H1 (cell line): ENCODE data around the gene MARK3. TPM values are rescaled to one million over a fixed set of nuclear protein-coding genes. Genes with fewer than 3 reads are reported as not detected.

ENCODE experiments used
- CTCF ChIA-PET: fragments of 300-600 bp; sonication (Branson Sonifier 250); formaldehyde crosslinking; loops from one replicate; lab custom pipeline; 2021; ENCODE audit not compliant: partially characterized antibody; lab: Charles Lee
- POLR2A ChIA-PET: fragments of 300-600 bp; sonication (Branson Sonifier 250); formaldehyde crosslinking; loops from one replicate; lab custom pipeline; 2021; ENCODE audit warnings: inconsistent platforms; ENCODE audit not compliant: partially characterized antibody; lab: Charles Lee
- DNase-seq, 2 experiments: peaks; one replicate each; pipeline versions ENCODE4 v3.0.0 to v3.0.0-alpha.2; 2010 to 2022; ENCODE audit warnings: low spot score in 2 of 2, low read depth in 1 of 2, mixed read lengths in 1 of 2
- FAIRE-seq: peaks from 2 replicates; lab custom pipeline; 2011; peaks lifted over from hg19 to GRCh38; lab: Jason Lieb, UNC
- H2AFZ ChIP-seq: 2 replicates; pipeline ENCODE4 v1.8.1; 2012; ENCODE audit warnings: low read length, inconsistent platforms
- H2AK5ac ChIP-seq: 2 replicates; pipeline ENCODE4 v1.6.1; 2013; ENCODE audit warnings: low read depth, low read length
- H2BK120ac ChIP-seq: replicated peaks from 2 replicates; pipeline ENCODE3; 2013; ENCODE audit warnings: low read depth, low read length, inconsistent platforms
- H2BK12ac ChIP-seq: 2 replicates; pipeline ENCODE4 v1.6.1; 2013; ENCODE audit warnings: low read depth, low read length
- H2BK15ac ChIP-seq: 2 replicates; pipeline ENCODE4 v1.6.1; 2013; ENCODE audit warnings: low read length
- H2BK20ac ChIP-seq: 2 replicates; pipeline ENCODE4 v1.6.1; 2013; ENCODE audit warnings: low read length
- H2BK5ac ChIP-seq: 2 replicates; pipeline ENCODE4 v1.6.1; 2013; ENCODE audit warnings: low read depth, low read length
- H3K14ac ChIP-seq: 2 replicates; pipeline ENCODE4 v1.6.1; 2013; ENCODE audit warnings: inconsistent platforms; ENCODE audit not compliant: insufficient read length
- H3K18ac ChIP-seq: 2 replicates; pipeline ENCODE4 v1.6.1; 2013; ENCODE audit warnings: low read length; ENCODE audit errors: extremely low read depth
- H3K23ac ChIP-seq: 2 replicates; pipeline ENCODE4 v1.6.1; 2013; ENCODE audit warnings: inconsistent platforms; ENCODE audit not compliant: insufficient read length
- H3K23me2 ChIP-seq: 2 replicates; pipeline ENCODE4 v1.6.1; 2013; ENCODE audit warnings: low read depth, low read length
- H3K27ac ChIP-seq: 2 replicates; pipeline ENCODE4 v1.6.1; 2011; ENCODE audit warnings: low read depth, low read length, inconsistent platforms
- H3K27me3 ChIP-seq, 4 experiments: replicated peaks in 1 of 4; 1 replicate in 1 of 4; 2 replicates in 3 of 4; pipeline versions ENCODE4 v1.6.1 to v1.8.1; 2011 to 2013; ENCODE audit warnings: low read length in 3 of 4, mild to moderate bottlenecking in 3 of 4, inconsistent platforms in 2 of 4, mixed read lengths in 2 of 4, moderate library complexity in 1 of 4; ENCODE audit not compliant: control insufficient read depth in 3 of 4, insufficient read depth in 3 of 4; ENCODE audit errors: extremely low read depth in 1 of 4
- H3K36me3 ChIP-seq, 4 experiments: 2 replicates each; pipeline versions ENCODE4 v1.6.1 to v1.8.1; 2011 to 2013; ENCODE audit warnings: mild to moderate bottlenecking in 4 of 4, low read length in 3 of 4, moderate library complexity in 2 of 4, control low read depth in 1 of 4, inconsistent platforms in 1 of 4; ENCODE audit not compliant: insufficient read depth in 4 of 4, control insufficient read depth in 2 of 4
- H3K4ac ChIP-seq: replicated peaks from 2 replicates; pipeline ENCODE3; 2013; ENCODE audit warnings: low read length, low read depth, mixed read lengths, inconsistent platforms; ENCODE audit not compliant: insufficient read length
- H3K4me1 ChIP-seq, 4 experiments: replicated peaks in 1 of 4; 1 replicate in 1 of 4; 2 replicates in 3 of 4; pipeline versions ENCODE4 v1.6.1 to v1.8.1; 2011 to 2013; ENCODE audit warnings: low read length in 3 of 4, inconsistent platforms in 2 of 4, mixed read lengths in 1 of 4; ENCODE audit not compliant: insufficient read depth in 4 of 4, control insufficient read depth in 3 of 4
- H3K4me2 ChIP-seq, 2 experiments: 2 replicates each; pipeline versions ENCODE4 v1.6.1 to v1.8.1; 2011 to 2013; ENCODE audit warnings: low read depth in 2 of 2, low read length in 2 of 2, control low read depth in 1 of 2, inconsistent platforms in 1 of 2, mild to moderate bottlenecking in 1 of 2; ENCODE audit not compliant: insufficient read depth in 1 of 2
- H3K4me3 ChIP-seq, 4 experiments: fragments of 200-600, 300-600 bp in 1 of 4; sonication (generic), shearing (Covaris generic), sonication (Bioruptor Twin) in 1 of 4; 2 replicates each; pipeline versions ENCODE4 v1.5.1 to v1.8.1; 2011 to 2016; ENCODE audit warnings: low read length in 4 of 4, low read depth in 3 of 4, control low read depth in 2 of 4, inconsistent platforms in 2 of 4, mild to moderate bottlenecking in 2 of 4, mixed read lengths in 1 of 4, moderate library complexity in 1 of 4; ENCODE audit not compliant: insufficient read depth in 2 of 4; ENCODE audit errors: extremely low read depth in 1 of 4
- H3K56ac ChIP-seq: replicated peaks from 2 replicates; pipeline ENCODE3; 2013; ENCODE audit warnings: low read depth, mild to moderate bottlenecking, mixed read lengths, low read length, inconsistent platforms; ENCODE audit not compliant: insufficient read length
- H3K79me1 ChIP-seq: 2 replicates; pipeline ENCODE4 v1.6.1; 2013; ENCODE audit warnings: low read depth, low read length, control low read depth
- H3K79me2 ChIP-seq, 2 experiments: 2 replicates each; pipeline versions ENCODE4 v1.6.1 to v1.8.1; 2012 to 2013; ENCODE audit warnings: low read length in 2 of 2, mild to moderate bottlenecking in 2 of 2, inconsistent platforms in 1 of 2; ENCODE audit not compliant: insufficient read depth in 2 of 2, control insufficient read depth in 1 of 2
- H3K9ac ChIP-seq, 4 experiments: replicated peaks in 1 of 4; 1 replicate in 1 of 4; 2 replicates in 3 of 4; pipeline versions ENCODE4 v1.6.1 to v1.8.1; 2011 to 2013; ENCODE audit warnings: low read depth in 3 of 4, low read length in 3 of 4, control low read depth in 2 of 4, mild to moderate bottlenecking in 2 of 4, moderate library complexity in 2 of 4, inconsistent platforms in 1 of 4; ENCODE audit errors: extremely low read depth in 1 of 4
- H3K9me3 ChIP-seq, 2 experiments: 2 replicates each; pipeline versions ENCODE4 v1.6.1 to v1.8.1; 2012 to 2013; ENCODE audit warnings: mild to moderate bottlenecking in 2 of 2, moderate library complexity in 2 of 2, control low read depth in 1 of 2, inconsistent platforms in 1 of 2, low read depth in 1 of 2, low read length in 1 of 2, mixed read lengths in 1 of 2; ENCODE audit not compliant: insufficient read depth in 2 of 2
- H4K20me1 ChIP-seq, 2 experiments: replicated peaks in 1 of 2; 2 replicates each; pipeline versions ENCODE3 to v1.8.1; 2011 to 2013; ENCODE audit warnings: inconsistent platforms in 2 of 2, low read length in 2 of 2, mild to moderate bottlenecking in 1 of 2; ENCODE audit not compliant: insufficient read depth in 2 of 2, control insufficient read depth in 1 of 2
- H4K5ac ChIP-seq: 2 replicates; pipeline ENCODE4 v1.6.1; 2013; ENCODE audit warnings: low read length, low read depth, mixed read lengths, inconsistent platforms; ENCODE audit not compliant: insufficient read length
- H4K8ac ChIP-seq: 2 replicates; pipeline ENCODE4 v1.8.0; 2013; ENCODE audit warnings: mild to moderate bottlenecking, moderate library complexity, low read length, inconsistent platforms; ENCODE audit not compliant: insufficient read depth; ENCODE audit errors: extremely low read depth
- H4K91ac ChIP-seq: replicated peaks from 2 replicates; pipeline ENCODE3; 2013; ENCODE audit warnings: low read length, mixed read lengths, inconsistent platforms; ENCODE audit not compliant: insufficient read length
- CHD2 ChIP-seq: IDR thresholded peaks from 2 replicates; pipeline ENCODE4 v1.6.1; 2012; ENCODE audit warnings: low read length, improper control_type of control experiment
- HDAC6 ChIP-seq: IDR thresholded peaks from one replicate; pipeline ENCODE4 v1.7.1; 2012; ENCODE audit warnings: low read depth, mild to moderate bottlenecking, inconsistent platforms, low read length, moderate library complexity
- KDM5A ChIP-seq: fragments of 200-600 bp; IDR thresholded peaks from 2 replicates; pipeline ENCODE4 v1.7.1; 2012; ENCODE audit warnings: mild to moderate bottlenecking, low read length, inconsistent platforms, mixed read lengths
- POLR2AphosphoS5 ChIP-seq: IDR thresholded peaks from 2 replicates; pipeline ENCODE4 v1.6.1; 2011; ENCODE audit warnings: low read depth, low read length
- SP4 ChIP-seq: IDR thresholded peaks from 2 replicates; pipeline ENCODE4 v1.6.1; 2012; ENCODE audit warnings: low read length, inconsistent platforms
- WGBS, 2 experiments: shearing (Covaris generic) in 1 of 2; methylation state at CpG; one replicate each; pipeline versions ENCODE4 v1.1.6 to v1.1.7; 2013 to 2015; ENCODE audit warnings: low lambda C conversion rate in 2 of 2, mixed read lengths in 2 of 2, inconsistent platforms in 1 of 2, low coverage in 1 of 2, missing lambda C conversion rate in 1 of 2; ENCODE audit not compliant: insufficient replicate concordance in 2 of 2, insufficient coverage in 1 of 2, insufficient read length in 1 of 2; ENCODE audit errors: extremely low coverage in 1 of 2, missing lambda C conversion rate in 1 of 2; 5-methylcytosine and 5-hydroxymethylcytosine counted together
- polyA plus RNA-seq, 7 experiments: library from polyadenylated mRNA; depleted of rRNA in 3 of 7; stranded (reverse) in 5 of 7; unstranded in 2 of 7; fragments of >200 nt in 5 of 7; fragments of 200-250 nt in 2 of 7; gene quantifications; 1 replicate in 5 of 7; 2 replicates in 1 of 7; 4 replicates in 1 of 7; pipeline versions ENCODE4 v1.2.1 to v1.2.3, GENCODE V29; 2011 to 2013; ENCODE audit warnings: missing spikeins in 2 of 7, mixed read lengths in 2 of 7
- total RNA-seq: library from RNA; stranded (reverse); fragmentation: NEBNext Ultra II Directional; extraction: Animal tissue kit (Norgen Biotek cat#: 25700); gene quantifications from 2 replicates; pipeline ENCODE4 v1.2.1, GENCODE V29; 2021
- TF ChIP-seq, protein P1 (sequence below): IDR thresholded peaks from 2 replicates; pipeline ENCODE4 v1.6.1; 2012; ENCODE audit warnings: inconsistent platforms

The MARK3 gene
- total and polyA plus RNA-seq, 2 of the 8 experiments (the other 6 are each of a cell fraction or from before 2014, with no cell fraction given): 39.4 to 76.9 TPM

DNA sequence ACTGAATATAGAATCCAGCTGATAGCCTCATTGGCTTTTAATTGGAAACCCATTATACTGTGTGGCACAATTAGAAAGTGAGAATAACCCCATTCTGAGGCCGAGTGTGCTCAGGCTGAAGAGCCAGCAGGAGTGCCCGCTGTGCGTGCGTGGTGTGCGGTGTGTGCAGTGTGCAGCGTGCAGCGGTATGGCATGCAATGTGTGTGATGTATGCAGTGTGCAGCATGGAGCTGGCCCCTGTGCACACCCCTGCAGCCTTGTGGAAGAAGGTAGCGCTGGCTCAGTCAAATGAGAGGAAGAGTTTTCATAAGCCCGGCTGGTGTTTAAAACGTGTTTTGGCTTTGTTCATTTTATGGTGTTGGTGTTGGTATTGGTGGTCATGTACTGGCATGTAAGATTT lies 114.5 kb downstream of the MARK3 start:
- FAIRE-seq (no peak), DNase-seq (no peak)
- H2BK20ac ChIP-seq: no peak overlapping the region
- no peak overlapping the region for H3K18ac ChIP-seq
- no peak overlapping the region for H3K9ac ChIP-seq
- ChIA-PET CTCF (interaction anchor here (0.6 to 31.3 kb wide), 10 partner anchors 11 to 61 kb away, joined by 3 to 921 read pairs (median 4); partner anchors contain the start of gene TRMT61A), POLR2A (interaction anchor here (0.7 to 1.0 kb wide), 2 partner anchors 19 to 21 kb away, joined by 3 to 4 read pairs; no protein-coding TSS in a partner anchor)
- peaks cover 0 to 8% of the 10 kb centered on the region in 2 experiments for H4K20me1 ChIP-seq
- H3K23ac ChIP-seq: no peak overlapping the region
- H3K23me2 ChIP-seq: no peaks in the 10 kb centered on the region
- H4K8ac ChIP-seq: no peak overlapping the region; the same call in 1 of the 2 replicates
- 0 out of 4 replicates have a peak, but pooled peaks cover 0 to 2% of the 10 kb centered on the region in 2 experiments for H3K79me2 ChIP-seq
- WGBS, 2 experiments: 87% methylated on average over 10 of the region's 10 CpGs; no CpG with 5 or more reads in 1 of the 2 experiments
- H3K4ac ChIP-seq: no peak overlapping the region
- no peaks in the 10 kb centered on the region for H3K79me1 ChIP-seq
- H3K4me1 ChIP-seq: no peaks in the 10 kb centered on the region
- H2BK15ac ChIP-seq: no peak overlapping the region
- H3K56ac ChIP-seq: no peak overlapping the region
- H3K27ac ChIP-seq: no peak overlapping the region
- no peak overlapping the region for H2BK12ac ChIP-seq
- H4K91ac ChIP-seq: no peak overlapping the region
- no peak overlapping the region for H3K14ac ChIP-seq
- peaks cover 13 to 34% (median 21%) of the 10 kb centered on the region in 4 experiments; a peak in 7 of 8 replicates for H3K36me3 ChIP-seq
- H2AFZ ChIP-seq: no peak overlapping the region
- no peak overlapping the region for H2BK120ac ChIP-seq
- TF ChIP-seq, protein P1, sequence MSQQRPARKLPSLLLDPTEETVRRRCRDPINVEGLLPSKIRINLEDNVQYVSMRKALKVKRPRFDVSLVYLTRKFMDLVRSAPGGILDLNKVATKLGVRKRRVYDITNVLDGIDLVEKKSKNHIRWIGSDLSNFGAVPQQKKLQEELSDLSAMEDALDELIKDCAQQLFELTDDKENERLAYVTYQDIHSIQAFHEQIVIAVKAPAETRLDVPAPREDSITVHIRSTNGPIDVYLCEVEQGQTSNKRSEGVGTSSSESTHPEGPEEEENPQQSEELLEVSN: no peak
- TF ChIP-seq SP4 (no peak), KDM5A (no peak), POLR2AphosphoS5 (no peak), CHD2 (no peak), HDAC6 (no peak)
- H2AK5ac ChIP-seq: no peak overlapping the region
- H3K4me2 ChIP-seq: no peak overlapping the region
- H4K5ac ChIP-seq: no peak overlapping the region
- H3K4me3 ChIP-seq: no peak overlapping the region
- no peaks in the 10 kb centered on the region for H3K9me3 ChIP-seq
- no peak overlapping the region for H2BK5ac ChIP-seq
- H3K27me3 ChIP-seq: no peaks in the 10 kb centered on the region; a peak in 1 of 7 replicates
